Activated CD4-positive, alpha-beta T cell treated with anti-CD3 and anti-CD28 coated beads for 24 hours (primary cell): Measurements from ENCODE around the gene NCAPG.
"Not testable (repeated sequence)": the region's sequence is repeated elsewhere in the genome, so short reads cannot be mapped to it uniquely, and the experiment has no call there.

Experiments
- DNase-seq, 2 donors: peaks; one replicate each; pipeline ENCODE4 v3.0.0-alpha.2; 2020; ENCODE audit warnings: low read depth in 2 of 2

The NCAPG gene

GRCh38 chr4:17787315-17787714, 23.5 kb upstream of the NCAPG start:
- no peak for DNase-seq

- DNase-seq, result no peak
These were observed 21.8 kb upstream of the NCAPG start for GRCh38 chr4:17788956-17789355.

- no peak for DNase-seq
These were observed 16.0 kb upstream of the NCAPG start for GRCh38 chr4:17794730-17795129.

GRCh38 chr4:17797808-17798207, 13.0 kb upstream of the NCAPG start:
- DNase-seq, result no peak

- DNase-seq, result no peak
These were observed 5.1 kb upstream of the NCAPG start for GRCh38 chr4:17805580-17806155.

- no peak for DNase-seq
These were observed 3.3 kb upstream of the NCAPG start for GRCh38 chr4:17807446-17807845.

GRCh38 chr4:17809667-17810066, 1.1 kb upstream of the NCAPG start:
- DNase-seq, result no peak

GRCh38 chr4:17811078-17811603, 362 bp downstream of the NCAPG start:
- peak in 1 of 2 donors; percentile 19 for DNase-seq

GRCh38 chr4:17812125-17812524, 1.3 kb downstream of the NCAPG start:
- DNase-seq, result no peak

GRCh38 chr4:17812801-17813200, 2.0 kb downstream of the NCAPG start:
- no peak for DNase-seq

- DNase-seq, result no peak
These were observed 3.4 kb downstream of the NCAPG start for GRCh38 chr4:17814140-17814539.

- no peak for DNase-seq
These were observed 5.4 kb downstream of the NCAPG start for GRCh38 chr4:17816142-17816541.

GRCh38 chr4:17817027-17817426, 6.2 kb downstream of the NCAPG start:
- DNase-seq, result no peak

- DNase-seq, result no peak
These were observed 13.3 kb downstream of the NCAPG start for GRCh38 chr4:17823871-17824669.

GRCh38 chr4:17846266-17846665, 35.5 kb downstream of the NCAPG start:
- DNase-seq, result no peak

- not testable (repeated sequence) for DNase-seq
These were observed 39.5 kb downstream of the NCAPG start for GRCh38 chr4:17850295-17850694.

- DNase-seq, result no peak
These were observed 41.2 kb downstream of the NCAPG start for GRCh38 chr4:17851959-17852358.

GRCh38 chr4:17854036-17854435, 43.3 kb downstream of the NCAPG start:
- no peak for DNase-seq

GRCh38 chr4:17859793-17860406, 49.1 kb downstream of the NCAPG start:
- DNase-seq, result no peak

GRCh38 chr4:17861906-17862305, 51.1 kb downstream of the NCAPG start:
- not testable (repeated sequence) for DNase-seq

GRCh38 chr4:17865866-17866363, 55.1 kb downstream of the NCAPG start:
- no peak for DNase-seq

- DNase-seq, result no peak
These were observed 56.0 kb downstream of the NCAPG start for GRCh38 chr4:17866810-17867209.

GRCh38 chr4:17867276-17867675, 56.5 kb downstream of the NCAPG start:
- DNase-seq, result no peak
